HG02642 (cell line): ENCODE results near the gene DIAPH2.
"Not testable (repeated sequence)": the region's sequence is repeated elsewhere in the genome, so short reads cannot be mapped to it uniquely, and the experiment has no call there.

Source experiments
- ATAC-seq: cut with Tn5 transposase; IDR thresholded peaks from one replicate; pipeline ENCODE4 v1.9.1; 2021; ENCODE audit warnings: mild to moderate bottlenecking; ENCODE audit not compliant: unreplicated experiment, poor library complexity

Gene DIAPH2

GRCh38 chrX:96798982-96799381 lies 114.3 kb downstream of the DIAPH2 start:
- no peak for ATAC-seq

- no peak for ATAC-seq
These were observed 122.7 kb downstream of the DIAPH2 start for GRCh38 chrX:96807318-96807717.

GRCh38 chrX:96820935-96821334 lies 136.3 kb downstream of the DIAPH2 start:
- no peak for ATAC-seq

GRCh38 chrX:96824166-96824565 lies 139.5 kb downstream of the DIAPH2 start:
- no peak for ATAC-seq

GRCh38 chrX:96833333-96833732 lies 148.7 kb downstream of the DIAPH2 start:
- ATAC-seq, result no peak

GRCh38 chrX:96834137-96834536 lies 149.5 kb downstream of the DIAPH2 start:
- ATAC-seq, result no peak

GRCh38 chrX:96835660-96836289 lies 151.1 kb downstream of the DIAPH2 start:
- peak; percentile 81 for ATAC-seq

- ATAC-seq, result no peak
These were observed 153.2 kb downstream of the DIAPH2 start for GRCh38 chrX:96837808-96838207.

- ATAC-seq, result no peak
These were observed 153.9 kb downstream of the DIAPH2 start for GRCh38 chrX:96838537-96838936.

GRCh38 chrX:96841325-96841724 lies 156.7 kb downstream of the DIAPH2 start:
- ATAC-seq, result no peak

GRCh38 chrX:96841866-96842265 lies 157.2 kb downstream of the DIAPH2 start:
- ATAC-seq, result not testable (repeated sequence)

- no peak for ATAC-seq
These were observed 158.9 kb downstream of the DIAPH2 start for GRCh38 chrX:96843566-96843965.

GRCh38 chrX:96846841-96847240 lies 162.2 kb downstream of the DIAPH2 start:
- ATAC-seq, result no peak

GRCh38 chrX:96859422-96859821 lies 174.8 kb downstream of the DIAPH2 start:
- ATAC-seq, result not testable (repeated sequence)

GRCh38 chrX:96861218-96861617 lies 176.6 kb downstream of the DIAPH2 start:
- ATAC-seq, result peak; percentile 58

GRCh38 chrX:96861661-96862060 lies 177.0 kb downstream of the DIAPH2 start:
- peak; percentile 54 for ATAC-seq

GRCh38 chrX:96883608-96884007 lies 199.0 kb downstream of the DIAPH2 start, which contains the start of gene RPA4:
Gene RPA4 (plus strand): TSS chrX:96883908. CDS start chrX:96884311, 403 bp downstream.
- ATAC-seq, result no peak

- no peak for ATAC-seq
These were observed 199.4 kb downstream of the DIAPH2 start for GRCh38 chrX:96884027-96884426.

- ATAC-seq, result no peak
These were observed 205.1 kb downstream of the DIAPH2 start for GRCh38 chrX:96889726-96890125.

GRCh38 chrX:96906741-96907140 lies 222.1 kb downstream of the DIAPH2 start:
- ATAC-seq, result no peak

- ATAC-seq, result no peak
These were observed 223.1 kb downstream of the DIAPH2 start for GRCh38 chrX:96907516-96908272.

- ATAC-seq, result no peak
These were observed 224.6 kb downstream of the DIAPH2 start for GRCh38 chrX:96909291-96909690.
